GM12874 (cell line): ENCODE results near the gene TFAP2B.

Experiments used
- TF ChIP-seq, protein P1 (sequence below): IDR thresholded peaks from 2 replicates; pipeline ENCODE4 v1.5.1; 2011; ENCODE audit warnings: low read depth, mild to moderate bottlenecking, control low read depth, low read length, moderate library complexity; ENCODE audit not compliant: insufficient read depth

TFAP2B gene

GRCh38 chr6:50825375-50826036, 6.8 kb downstream of the TFAP2B start:
- TF ChIP-seq, protein P1, sequence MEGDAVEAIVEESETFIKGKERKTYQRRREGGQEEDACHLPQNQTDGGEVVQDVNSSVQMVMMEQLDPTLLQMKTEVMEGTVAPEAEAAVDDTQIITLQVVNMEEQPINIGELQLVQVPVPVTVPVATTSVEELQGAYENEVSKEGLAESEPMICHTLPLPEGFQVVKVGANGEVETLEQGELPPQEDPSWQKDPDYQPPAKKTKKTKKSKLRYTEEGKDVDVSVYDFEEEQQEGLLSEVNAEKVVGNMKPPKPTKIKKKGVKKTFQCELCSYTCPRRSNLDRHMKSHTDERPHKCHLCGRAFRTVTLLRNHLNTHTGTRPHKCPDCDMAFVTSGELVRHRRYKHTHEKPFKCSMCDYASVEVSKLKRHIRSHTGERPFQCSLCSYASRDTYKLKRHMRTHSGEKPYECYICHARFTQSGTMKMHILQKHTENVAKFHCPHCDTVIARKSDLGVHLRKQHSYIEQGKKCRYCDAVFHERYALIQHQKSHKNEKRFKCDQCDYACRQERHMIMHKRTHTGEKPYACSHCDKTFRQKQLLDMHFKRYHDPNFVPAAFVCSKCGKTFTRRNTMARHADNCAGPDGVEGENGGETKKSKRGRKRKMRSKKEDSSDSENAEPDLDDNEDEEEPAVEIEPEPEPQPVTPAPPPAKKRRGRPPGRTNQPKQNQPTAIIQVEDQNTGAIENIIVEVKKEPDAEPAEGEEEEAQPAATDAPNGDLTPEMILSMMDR, result no peak

DNA sequence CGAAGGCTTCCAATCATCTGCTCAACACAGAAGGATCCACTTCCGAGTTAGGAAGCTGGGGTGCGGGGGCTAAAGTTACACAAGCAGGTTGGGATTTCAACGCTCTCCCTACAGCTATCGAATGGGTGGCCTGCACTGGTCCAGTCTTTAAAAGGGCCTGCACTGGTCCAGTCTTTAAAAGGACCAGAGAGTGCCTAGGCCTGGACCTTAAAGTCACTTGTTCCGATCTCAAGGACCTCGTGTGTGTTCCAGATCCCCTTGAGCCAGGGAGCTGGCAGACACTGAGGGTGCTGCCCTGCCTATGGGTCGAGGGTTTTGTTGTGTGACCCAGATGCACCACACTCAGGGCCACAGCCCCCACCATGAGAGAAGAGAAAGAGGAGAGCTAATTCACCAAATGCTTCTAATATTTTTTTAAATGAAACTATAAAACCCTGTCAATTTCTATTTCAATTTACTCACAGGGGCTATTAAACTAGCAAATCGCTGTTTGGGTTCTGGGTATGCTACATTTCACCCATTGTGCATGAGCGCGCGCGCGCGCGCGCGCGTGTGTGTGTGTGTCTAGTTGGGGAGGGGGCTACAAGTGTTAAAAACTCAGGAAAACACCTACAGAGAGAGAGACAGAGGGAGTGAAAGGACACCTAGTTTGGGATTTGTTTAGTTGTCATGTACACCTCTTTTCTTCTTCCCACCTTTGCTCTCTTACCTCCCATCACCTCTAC, 7.5 kb downstream of the TFAP2B start:
- TF ChIP-seq, protein P1, result no peak

- TF ChIP-seq, protein P1, result no peak
Observed at GRCh38 chr6:50826803-50827202, 8.1 kb downstream of the TFAP2B start.

DNA sequence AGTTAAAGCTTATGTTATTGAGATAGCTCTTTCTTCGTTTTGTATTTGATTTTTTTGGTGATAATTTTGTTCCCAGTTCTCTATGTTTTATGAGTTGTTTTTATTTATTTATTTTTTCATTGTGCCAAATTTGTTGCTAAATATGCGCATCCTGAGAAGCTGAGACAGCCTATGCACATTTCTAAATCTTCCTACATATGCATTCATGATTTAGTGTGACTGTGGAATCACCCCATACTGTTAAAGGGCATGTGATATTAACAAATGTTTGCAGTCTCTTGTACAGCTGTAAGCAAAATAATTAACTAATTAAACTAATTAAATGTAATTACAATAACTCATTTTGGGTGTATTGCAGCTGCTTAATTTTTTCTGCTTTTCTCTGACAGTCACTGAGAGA, 10.4 kb downstream of the TFAP2B start:
- TF ChIP-seq, protein P1, result no peak

DNA sequence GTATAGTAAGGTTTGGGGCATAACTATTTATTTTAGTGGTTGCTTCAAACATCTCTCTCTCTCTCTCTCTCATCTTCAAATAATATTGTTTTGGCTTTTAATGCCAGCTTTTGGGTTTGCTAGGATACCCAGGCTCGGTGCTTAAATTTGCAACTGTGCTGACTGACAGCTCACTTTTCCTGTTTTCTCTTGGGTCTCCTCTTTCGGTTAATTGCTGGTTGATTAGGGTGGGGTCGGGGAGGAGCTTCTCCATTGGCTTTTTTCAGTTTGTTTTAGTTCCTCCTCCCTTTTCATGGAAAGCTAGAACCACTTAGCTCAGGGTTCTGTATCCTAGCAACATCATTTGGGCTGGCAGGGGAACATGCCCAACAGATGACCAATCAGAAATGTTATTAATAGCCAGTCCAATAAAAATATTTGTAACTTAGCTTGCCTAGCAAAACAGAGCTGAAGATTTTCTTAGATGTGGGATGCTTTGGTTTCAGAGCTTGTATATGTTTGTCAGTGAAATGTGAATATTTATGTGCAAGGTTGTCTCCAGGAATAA, 11.3 kb downstream of the TFAP2B start:
- TF ChIP-seq, protein P1, result no peak

DNA sequence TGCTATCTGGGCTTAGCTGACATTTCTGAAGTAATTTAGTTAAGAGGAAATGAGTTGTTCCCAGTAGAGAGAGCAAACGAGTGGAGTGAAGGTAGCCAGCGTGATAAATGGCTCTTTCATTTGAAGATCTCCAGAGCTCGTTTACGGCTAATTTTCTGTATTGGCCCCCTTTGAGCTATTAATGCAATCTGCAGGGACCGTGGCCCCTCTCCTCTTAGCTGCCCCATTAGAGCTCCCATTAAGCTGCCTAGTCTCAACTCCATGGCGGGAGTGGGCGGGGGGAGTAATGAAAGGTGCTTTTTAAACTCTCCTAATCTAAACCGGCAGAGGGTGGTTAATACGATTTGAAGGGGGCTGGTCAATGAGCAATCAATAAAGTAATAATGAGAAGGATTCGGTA, 12.5 kb downstream of the TFAP2B start:
- TF ChIP-seq, protein P1, result no peak

- TF ChIP-seq, protein P1, result no peak
Observed at GRCh38 chr6:50832912-50833311, 14.2 kb downstream of the TFAP2B start.
